PFSK-1 (cell line): ENCODE results near the gene GLT6D1.

ENCODE experiments used
- FOXP2 ChIP-seq: optimal IDR thresholded peaks from 2 replicates; pipeline ENCODE3; 2011; ENCODE audit warnings: borderline replicate concordance, control low read depth, inconsistent platforms; ENCODE audit not compliant: insufficient read depth; ENCODE audit errors: extremely low read length, extremely low read depth
- POLR2AphosphoS5 ChIP-seq: IDR thresholded peaks from 2 replicates; pipeline ENCODE4 v1.6.1; 2012; ENCODE audit warnings: low read depth, mild to moderate bottlenecking, control low read depth, low read length, moderate library complexity
- REST ChIP-seq, 2 experiments: IDR thresholded peaks; 2 replicates each; pipeline versions ENCODE4 v1.6.1 to v1.8.0; 2011 to 2012; ENCODE audit warnings: low read depth in 2 of 2, low read length in 2 of 2, control low read depth in 1 of 2, inconsistent platforms in 1 of 2, mild to moderate bottlenecking in 1 of 2, moderate library complexity in 1 of 2; ENCODE audit not compliant: insufficient read depth in 1 of 2
- SIN3A ChIP-seq: IDR thresholded peaks from 2 replicates; pipeline ENCODE4 v1.6.1; 2012; ENCODE audit warnings: mild to moderate bottlenecking, low read length, moderate library complexity, borderline replicate concordance; ENCODE audit not compliant: insufficient read depth
- TAF1 ChIP-seq: IDR thresholded peaks from 2 replicates; pipeline ENCODE4 v1.6.1; 2012; ENCODE audit warnings: low read length, control low read depth, borderline replicate concordance; ENCODE audit not compliant: insufficient read depth

- TF ChIP-seq TAF1 (no peak), POLR2AphosphoS5 (no peak), REST (IDR thresholded peaks at IDR 0.05; ENCODE audit: insufficient read depth in 1 of 2, low read depth in 2 of 2, low read length in 2 of 2) (no peak), SIN3A (no peak), FOXP2 (no peak)
Measured at GRCh38 chr9:135613946-135614805, 25.2 kb downstream of the GLT6D1 start.
